HepG2 (cell line): Measurements from ENCODE around the gene ZNF22. TPM values are rescaled to one million over a fixed set of nuclear protein-coding genes. Genes with fewer than 3 reads are reported as not detected.

ENCODE experiments used
- ATF5 ChIP-seq: sonication (generic); formaldehyde crosslinking; IDR thresholded peaks from 2 replicates; pipeline ENCODE4 v1.4.0; 2020; ENCODE audit warnings: mild to moderate bottlenecking, low read depth, missing genetic modification reagents
- FOXM1 ChIP-seq: sonication (generic); formaldehyde crosslinking; IDR thresholded peaks from 2 replicates; pipeline ENCODE4 v1.5.0; 2020; ENCODE audit warnings: missing genetic modification reagents
- FOXP1 ChIP-seq, 2 experiments: fragments of 450-650 bp in 1 of 2; IDR thresholded peaks; 2 replicates each; pipeline ENCODE4 v1.6.1; 2017 to 2018; ENCODE audit warnings: antibody characterized with exemption in 1 of 2
- HNRNPH1 ChIP-seq: fragments of 200-400 bp; formaldehyde crosslinking; optimal IDR thresholded peaks from 2 replicates; pipeline ENCODE3; 2017; ENCODE audit warnings: mild to moderate bottlenecking, low read depth, low read length
- MXD4 ChIP-seq: IDR thresholded peaks from 2 replicates; pipeline ENCODE4 v1.6.1; 2016; ENCODE audit warnings: mild to moderate bottlenecking, missing biosample characterization, missing genetic modification reagents
- PATZ1 ChIP-seq: sonication (generic); formaldehyde crosslinking; IDR thresholded peaks from 2 replicates; pipeline ENCODE4 v1.4.0; 2020; ENCODE audit warnings: missing genetic modification reagents
- PAX8 ChIP-seq: sonication (generic); formaldehyde crosslinking; IDR thresholded peaks from 2 replicates; pipeline ENCODE4 v1.8.0; 2022; ENCODE audit warnings: mild to moderate bottlenecking, missing genetic modification reagents, borderline replicate concordance
- SALL1 ChIP-seq: sonication (generic); formaldehyde crosslinking; IDR thresholded peaks from 2 replicates; pipeline ENCODE4 v1.8.0; 2022; ENCODE audit warnings: mild to moderate bottlenecking, missing genetic modification reagents
- SETDB1 ChIP-seq: sonication (generic); formaldehyde crosslinking; IDR thresholded peaks from 2 replicates; pipeline ENCODE4 v1.5.1; 2020; ENCODE audit warnings: missing genetic modification reagents, mild to moderate bottlenecking, borderline replicate concordance
- SNAPC4 ChIP-seq: sonication (generic); formaldehyde crosslinking; IDR thresholded peaks from 2 replicates; pipeline ENCODE4 v1.4.0; 2020; ENCODE audit warnings: mild to moderate bottlenecking, missing genetic modification reagents
- SP4 ChIP-seq: sonication (generic); formaldehyde crosslinking; IDR thresholded peaks from 2 replicates; pipeline ENCODE4 v1.8.1; 2023; ENCODE audit warnings: mild to moderate bottlenecking, missing genetic modification reagents
- TRIM22 ChIP-seq: fragments of 450-650 bp; IDR thresholded peaks from 2 replicates; pipeline ENCODE4 v1.6.1; 2017
- ZNF414 ChIP-seq: sonication (generic); formaldehyde crosslinking; IDR thresholded peaks from 2 replicates; pipeline ENCODE4 v1.5.0; 2020; ENCODE audit warnings: missing genetic modification reagents
- ZNF550 ChIP-seq: sonication (generic); formaldehyde crosslinking; IDR thresholded peaks from 2 replicates; pipeline ENCODE4 v1.4.0; 2020; ENCODE audit warnings: mild to moderate bottlenecking, missing genetic modification reagents, borderline replicate concordance
- ZNF564 ChIP-seq: sonication (generic); formaldehyde crosslinking; IDR thresholded peaks from 2 replicates; pipeline ENCODE4 v1.8.1; 2023; ENCODE audit warnings: mild to moderate bottlenecking, missing genetic modification reagents
- ZNF639 ChIP-seq: conservative IDR thresholded peaks from 2 replicates; pipeline ENCODE4 v1.6.1; 2018; ENCODE audit warnings: missing genetic modification reagents
- polyA plus RNA-seq, 8 experiments: library from polyadenylated mRNA; depleted of rRNA in 3 of 8; stranded (reverse) in 7 of 8; unstranded in 1 of 8; fragments of >200 nt; fragmentation: Illumina TruSeq in 4 of 8; extraction: Trizol in 4 of 8; gene quantifications; 2 replicates each; pipeline versions ENCODE4 v1.2.1 to v1.2.3, GENCODE V29; 2011 to 2016; ENCODE audit warnings: low read depth in 4 of 8, missing spikeins in 1 of 8, mixed read lengths in 1 of 8; ENCODE audit not compliant: insufficient read depth in 1 of 8
- total RNA-seq, 5 experiments: library from RNA; depleted of rRNA; stranded (reverse); fragments of >200 nt; fragmentation: Illumina TruSeq; extraction: Trizol; gene quantifications; 2 replicates each; pipeline ENCODE4 v1.2.3, GENCODE V29; 2016; ENCODE audit warnings: low read depth in 1 of 5

The ZNF22 gene
- total and polyA plus RNA-seq, 2 of the 13 experiments (the other 11 are each of a cell fraction or from before 2014, with no cell fraction given): 0.40 to 1.3 TPM

- TF ChIP-seq ZNF639: no peak
- TF ChIP-seq ZNF550 (CRISPR knock-in tag): no peak
- 0 out of 2 replicates have a peak, but pooled peaks have one; percentile 52 for TF ChIP-seq ZNF564
- no peak for TF ChIP-seq HNRNPH1
- no peak for TF ChIP-seq TRIM22
- no peak for TF ChIP-seq FOXM1
- TF ChIP-seq SETDB1 (CRISPR knock-in tag): 0 out of 2 replicates have a peak, but pooled peaks have one; percentile 13
- TF ChIP-seq ZNF414 (CRISPR knock-in tag): 0 out of 2 replicates have a peak, but pooled peaks have one; percentile 12
- TF ChIP-seq SNAPC4: no peak; the same call in none of the 2 replicates
- TF ChIP-seq PAX8: no peak; the same call in 1 of the 2 replicates
- no peak for TF ChIP-seq FOXP1 (IDR thresholded peaks at IDR 0.05)
- TF ChIP-seq FOXP1 (CRISPR knock-in tag; IDR thresholded peaks at IDR 0.05): no peak
- TF ChIP-seq ATF5 (CRISPR knock-in tag): no peak
- TF ChIP-seq MXD4 (CRISPR knock-in tag): no peak
- TF ChIP-seq SALL1 (CRISPR knock-in tag): peak; percentile 80
- TF ChIP-seq SP4 (CRISPR knock-in tag): no peak; the same call in 1 of the 2 replicates
- TF ChIP-seq PATZ1 (CRISPR knock-in tag): peak; percentile 42; the same call in 1 of the 2 replicates
Observed at GRCh38 chr10:44977287-44978212, 23.2 kb upstream of the ZNF22 start (continued).
